ENCODE data around the gene FAM13B. TPM values are rescaled to one million over a fixed set of nuclear protein-coding genes. Genes with fewer than 3 reads are reported as not detected.
"Not testable (repeated sequence)": the region's sequence is repeated elsewhere in the genome, so short reads cannot be mapped to it uniquely, and the experiment has no call there.

Gene FAM13B
- total RNA-seq, 1 donor from 2014 or later: 43.6 TPM

GRCh38 chr5:138054847-138055558 is 22.1 kb upstream of the FAM13B start:
- DNase-seq (ENCODE audit: low spot score): no peak
- no peaks in the 10 kb centered on the region for H3K9me3 Mint-ChIP-seq (ENCODE audit: low read depth)
- peak overlapping the region; percentile 60 for H3K4me3 Mint-ChIP-seq (ENCODE audit: unreplicated experiment)
- H3K4me1 Mint-ChIP-seq (ENCODE audit: low read depth): peaks cover 7% of the 10 kb centered on the region
- H3K36me3 Mint-ChIP-seq (ENCODE audit: low read depth): no peaks in the 10 kb centered on the region
- TF ChIP-seq, protein P1, sequence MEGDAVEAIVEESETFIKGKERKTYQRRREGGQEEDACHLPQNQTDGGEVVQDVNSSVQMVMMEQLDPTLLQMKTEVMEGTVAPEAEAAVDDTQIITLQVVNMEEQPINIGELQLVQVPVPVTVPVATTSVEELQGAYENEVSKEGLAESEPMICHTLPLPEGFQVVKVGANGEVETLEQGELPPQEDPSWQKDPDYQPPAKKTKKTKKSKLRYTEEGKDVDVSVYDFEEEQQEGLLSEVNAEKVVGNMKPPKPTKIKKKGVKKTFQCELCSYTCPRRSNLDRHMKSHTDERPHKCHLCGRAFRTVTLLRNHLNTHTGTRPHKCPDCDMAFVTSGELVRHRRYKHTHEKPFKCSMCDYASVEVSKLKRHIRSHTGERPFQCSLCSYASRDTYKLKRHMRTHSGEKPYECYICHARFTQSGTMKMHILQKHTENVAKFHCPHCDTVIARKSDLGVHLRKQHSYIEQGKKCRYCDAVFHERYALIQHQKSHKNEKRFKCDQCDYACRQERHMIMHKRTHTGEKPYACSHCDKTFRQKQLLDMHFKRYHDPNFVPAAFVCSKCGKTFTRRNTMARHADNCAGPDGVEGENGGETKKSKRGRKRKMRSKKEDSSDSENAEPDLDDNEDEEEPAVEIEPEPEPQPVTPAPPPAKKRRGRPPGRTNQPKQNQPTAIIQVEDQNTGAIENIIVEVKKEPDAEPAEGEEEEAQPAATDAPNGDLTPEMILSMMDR (IDR thresholded peaks at IDR 0.05): no peak
- no peak overlapping the region for H3K27ac Mint-ChIP-seq (ENCODE audit: unreplicated experiment)
- H3K27me3 Mint-ChIP-seq (ENCODE audit: low read depth): peaks cover 9% of the 10 kb centered on the region

DNA sequence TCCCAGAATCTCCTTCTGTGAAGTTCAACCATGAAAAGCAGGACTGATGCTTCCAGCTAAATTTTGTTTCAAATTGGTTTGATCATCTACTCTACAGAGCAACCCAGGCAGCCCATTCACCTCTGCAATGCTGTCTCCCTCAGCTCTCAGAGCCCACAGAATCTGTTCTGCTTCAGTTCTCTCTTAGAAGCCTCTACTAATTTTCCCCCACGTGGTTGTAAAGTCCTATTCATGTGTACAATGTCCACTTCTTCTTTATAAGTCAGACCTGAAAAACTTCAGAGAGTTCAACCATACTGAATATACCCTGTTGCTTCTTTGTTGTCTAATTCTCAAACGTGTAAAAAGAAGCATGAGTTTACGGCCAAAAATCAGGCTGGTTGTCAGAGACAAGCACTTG is 21.3 kb upstream of the FAM13B start:
- TF ChIP-seq, protein P1 (IDR thresholded peaks at IDR 0.05): no peak
- Mint-ChIP-seq H3K27ac (ENCODE audit: unreplicated experiment) (no peak overlapping the region), H3K9me3 (ENCODE audit: low read depth) (no peaks in the 10 kb centered on the region), H3K4me1 (ENCODE audit: low read depth) (peaks cover 7% of the 10 kb centered on the region), H3K4me3 (ENCODE audit: unreplicated experiment) (no peak overlapping the region), H3K36me3 (ENCODE audit: low read depth) (no peaks in the 10 kb centered on the region), H3K27me3 (ENCODE audit: low read depth) (peaks cover 9% of the 10 kb centered on the region)
- DNase-seq (ENCODE audit: low spot score): no peak

DNA sequence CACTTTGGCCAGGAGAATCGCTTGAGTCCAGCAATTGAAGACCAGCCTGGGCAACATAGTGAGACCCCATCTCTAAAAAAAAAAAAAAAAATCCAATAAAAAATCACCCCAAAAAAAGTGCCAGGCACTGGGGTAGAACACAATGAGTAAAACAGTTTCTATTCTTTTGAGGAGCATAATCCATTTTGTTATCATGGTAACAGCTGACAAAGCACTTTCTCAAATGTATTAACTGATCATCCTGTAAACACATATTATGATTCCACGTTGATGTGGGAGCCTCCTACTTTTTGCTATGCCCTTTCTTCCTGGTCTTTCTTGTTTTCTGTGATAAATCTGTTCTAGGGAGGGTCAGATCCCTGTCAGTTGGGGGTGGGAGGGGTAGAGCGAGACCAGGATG is 20.7 kb upstream of the FAM13B start:
- peaks cover 7% of the 10 kb centered on the region for H3K4me1 Mint-ChIP-seq (ENCODE audit: low read depth)
- DNase-seq (ENCODE audit: low spot score): no peak
- no peak overlapping the region for H3K4me3 Mint-ChIP-seq (ENCODE audit: unreplicated experiment)
- no peaks in the 10 kb centered on the region for H3K36me3 Mint-ChIP-seq (ENCODE audit: low read depth)
- no peak overlapping the region for H3K27ac Mint-ChIP-seq (ENCODE audit: unreplicated experiment)
- peaks cover 9% of the 10 kb centered on the region for H3K27me3 Mint-ChIP-seq (ENCODE audit: low read depth)
- TF ChIP-seq, protein P1 (IDR thresholded peaks at IDR 0.05): no peak
- H3K9me3 Mint-ChIP-seq (ENCODE audit: low read depth): no peaks in the 10 kb centered on the region

DNA sequence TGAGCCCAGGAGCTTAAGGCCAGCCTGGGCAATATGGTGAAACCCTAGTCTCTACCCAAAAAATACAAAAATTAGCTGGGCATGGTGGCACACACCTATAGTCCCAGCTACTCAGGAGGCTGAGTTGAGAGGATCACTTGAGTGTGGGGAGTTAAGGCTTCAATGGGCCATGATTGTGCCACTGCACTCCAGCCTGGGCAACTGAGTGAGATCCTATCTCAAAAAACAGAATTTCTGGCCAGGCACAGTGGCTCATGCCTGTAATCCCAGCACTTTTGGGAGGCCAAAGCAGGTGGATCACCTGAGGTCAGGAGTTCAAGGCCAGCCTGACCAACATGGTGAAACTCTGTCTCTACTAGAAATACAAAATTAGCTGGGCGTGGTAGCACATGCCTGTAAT is 19.8 kb upstream of the FAM13B start:
- DNase-seq (ENCODE audit: low spot score); H3K27me3 Mint-ChIP-seq (ENCODE audit: low read depth); H3K4me1 Mint-ChIP-seq (ENCODE audit: low read depth); H3K36me3 Mint-ChIP-seq (ENCODE audit: low read depth); H3K4me3 Mint-ChIP-seq (ENCODE audit: unreplicated experiment); H3K27ac Mint-ChIP-seq (ENCODE audit: unreplicated experiment); H3K9me3 Mint-ChIP-seq (ENCODE audit: low read depth): not testable (repeated sequence)

DNA sequence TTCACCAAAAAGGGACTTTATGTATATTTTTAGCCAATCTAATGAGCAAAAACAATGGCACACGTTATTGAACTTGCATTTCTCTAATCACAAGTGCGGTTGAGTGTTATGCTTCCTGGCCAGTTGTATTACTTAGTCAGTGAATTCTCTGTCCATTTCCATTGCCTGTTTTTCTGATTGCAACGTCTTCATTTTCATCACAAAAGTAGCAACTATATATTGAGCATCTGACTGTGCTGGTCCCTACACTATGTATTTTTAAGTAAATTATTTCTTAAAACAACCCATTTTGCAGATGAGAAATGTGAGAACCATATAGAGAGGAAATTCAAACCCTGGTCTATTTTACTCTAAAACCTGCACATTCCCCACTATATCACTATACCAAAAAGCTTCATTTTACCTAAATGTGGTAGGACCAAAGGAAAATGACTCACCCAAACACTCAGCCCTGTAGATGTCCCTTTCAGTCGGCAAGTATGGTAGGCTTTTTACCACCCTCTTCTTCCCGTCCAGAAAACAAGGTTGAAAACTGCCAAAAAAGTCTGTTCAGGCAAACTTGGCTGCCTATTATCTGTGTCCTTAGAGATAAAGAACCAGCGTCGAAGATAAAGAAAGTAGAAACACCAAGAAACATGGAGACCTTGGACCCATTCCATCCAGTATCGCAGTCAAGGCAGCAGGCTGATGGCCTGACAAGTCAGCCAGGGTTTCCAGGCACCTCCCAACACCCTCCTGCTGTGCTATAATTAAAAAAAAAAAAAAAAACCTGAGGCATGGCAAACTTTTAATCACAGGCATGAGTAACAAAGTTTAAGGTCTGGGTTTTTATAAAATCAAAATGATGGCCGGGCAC is 18.8 kb upstream of the FAM13B start:
- H3K4me3 Mint-ChIP-seq (ENCODE audit: unreplicated experiment): no peak overlapping the region
- no peak overlapping the region for H3K27ac Mint-ChIP-seq (ENCODE audit: unreplicated experiment)
- H3K36me3 Mint-ChIP-seq (ENCODE audit: low read depth): no peaks in the 10 kb centered on the region
- no peak for DNase-seq (ENCODE audit: low spot score)
- peaks cover 9% of the 10 kb centered on the region for H3K27me3 Mint-ChIP-seq (ENCODE audit: low read depth)
- TF ChIP-seq, protein P1 (IDR thresholded peaks at IDR 0.05): no peak
- no peaks in the 10 kb centered on the region for H3K9me3 Mint-ChIP-seq (ENCODE audit: low read depth)
- H3K4me1 Mint-ChIP-seq (ENCODE audit: low read depth): peaks cover 7% of the 10 kb centered on the region

GRCh38 chr5:138045283-138045682 is 12.4 kb upstream of the FAM13B start:
- not testable (repeated sequence) for H3K4me3 Mint-ChIP-seq (ENCODE audit: unreplicated experiment); H3K27ac Mint-ChIP-seq (ENCODE audit: unreplicated experiment); DNase-seq (ENCODE audit: low spot score); H3K4me1 Mint-ChIP-seq (ENCODE audit: low read depth); H3K9me3 Mint-ChIP-seq (ENCODE audit: low read depth); H3K27me3 Mint-ChIP-seq (ENCODE audit: low read depth); H3K36me3 Mint-ChIP-seq (ENCODE audit: low read depth)

Data from chondrocyte (in vitro differentiated cells).